DND-41 (cell line): ENCODE results near the gene TBC1D9.

ENCODE experiments used
- ATAC-seq: fragments of 200-7000 bp; cut with Tn5 transposase; 3 replicates; pipeline ENCODE4 v1.9.1; 2021; ENCODE audit warnings: low read depth; ENCODE audit not compliant: insufficient read depth
- DNase-seq: peaks from one replicate; pipeline ENCODE4 v3.0.0-alpha.2; 2020
- H2AFZ ChIP-seq: 2 replicates; pipeline ENCODE4 v1.6.0; 2012; ENCODE audit warnings: low read depth, low read length
- H3K27ac ChIP-seq: 2 replicates; pipeline ENCODE4 v1.5.1; 2012; ENCODE audit warnings: low read length, inconsistent platforms
- H3K27me3 ChIP-seq: fragments of 200-600 bp; sonication (generic); 2 replicates; pipeline ENCODE4 v1.6.0; 2012; ENCODE audit warnings: low read length, mild to moderate bottlenecking, inconsistent platforms; ENCODE audit not compliant: insufficient read depth, poor library complexity
- H3K36me3 ChIP-seq: 2 replicates; pipeline ENCODE4 v1.5.1; 2012; ENCODE audit warnings: low read length, inconsistent platforms; ENCODE audit not compliant: insufficient read depth
- H3K4me1 ChIP-seq: 2 replicates; pipeline ENCODE4 v1.5.1; 2012; ENCODE audit warnings: mild to moderate bottlenecking, low read length; ENCODE audit not compliant: insufficient read depth
- H3K4me2 ChIP-seq: 2 replicates; pipeline ENCODE4 v1.6.0; 2012; ENCODE audit warnings: mild to moderate bottlenecking, moderate library complexity, low read length, inconsistent platforms; ENCODE audit not compliant: insufficient read depth
- H3K4me3 ChIP-seq, 2 experiments: fragments of 200-600 bp in 1 of 2; shearing (Covaris generic) in 1 of 2; 2 replicates each; pipeline ENCODE4 v1.5.1; 2012 to 2016; ENCODE audit warnings: inconsistent platforms in 2 of 2, low read length in 2 of 2, mild to moderate bottlenecking in 2 of 2, low read depth in 1 of 2, moderate library complexity in 1 of 2
- H3K79me2 ChIP-seq: 2 replicates; pipeline ENCODE4 v1.6.0; 2012; ENCODE audit warnings: low read length, inconsistent platforms; ENCODE audit not compliant: insufficient read depth
- H3K9ac ChIP-seq: 2 replicates; pipeline ENCODE4 v1.6.0; 2012; ENCODE audit warnings: low read depth, mild to moderate bottlenecking, inconsistent platforms, low read length, moderate library complexity
- H3K9me3 ChIP-seq: 2 replicates; pipeline ENCODE4 v1.5.1; 2012; ENCODE audit warnings: low read length, moderate library complexity, mild to moderate bottlenecking, inconsistent platforms; ENCODE audit not compliant: insufficient read depth, severe bottlenecking
- H4K20me1 ChIP-seq: 2 replicates; pipeline ENCODE4 v1.6.0; 2012; ENCODE audit warnings: low read length; ENCODE audit not compliant: insufficient read depth
- EZH2 ChIP-seq: IDR thresholded peaks from 3 replicates; pipeline ENCODE4 v1.6.1; 2012; ENCODE audit warnings: borderline replicate concordance, low read depth, mild to moderate bottlenecking, moderate library complexity, low read length, inconsistent platforms; ENCODE audit not compliant: severe bottlenecking
- TF ChIP-seq, protein P1 (sequence below): IDR thresholded peaks from 2 replicates; pipeline ENCODE4 v1.5.1; 2012; ENCODE audit warnings: borderline replicate concordance, low read length, moderate library complexity, mild to moderate bottlenecking; ENCODE audit not compliant: poor library complexity, severe bottlenecking; ENCODE audit errors: extremely low read depth

The TBC1D9 gene

DNA sequence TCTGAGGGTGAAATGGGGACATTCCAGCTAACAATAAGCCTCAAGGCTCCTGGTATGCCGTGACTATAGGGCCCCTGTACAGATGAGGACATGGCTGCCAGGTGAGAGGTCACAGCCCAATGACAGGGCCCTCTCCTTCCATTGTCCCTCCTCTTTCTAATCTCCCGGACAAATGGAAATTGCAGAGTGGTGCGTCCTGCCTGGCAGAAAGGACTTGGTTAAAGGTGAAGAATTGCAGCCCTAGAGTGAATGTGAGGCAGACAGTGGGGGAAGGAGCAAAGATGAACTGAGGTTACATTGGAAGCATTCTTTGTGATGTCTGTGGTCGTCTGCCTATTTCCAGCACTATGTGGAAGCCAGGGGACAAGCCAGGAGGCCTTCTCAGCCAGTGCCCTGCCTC lies 180.7 kb downstream of the TBC1D9 start:
- TF ChIP-seq, protein P1, sequence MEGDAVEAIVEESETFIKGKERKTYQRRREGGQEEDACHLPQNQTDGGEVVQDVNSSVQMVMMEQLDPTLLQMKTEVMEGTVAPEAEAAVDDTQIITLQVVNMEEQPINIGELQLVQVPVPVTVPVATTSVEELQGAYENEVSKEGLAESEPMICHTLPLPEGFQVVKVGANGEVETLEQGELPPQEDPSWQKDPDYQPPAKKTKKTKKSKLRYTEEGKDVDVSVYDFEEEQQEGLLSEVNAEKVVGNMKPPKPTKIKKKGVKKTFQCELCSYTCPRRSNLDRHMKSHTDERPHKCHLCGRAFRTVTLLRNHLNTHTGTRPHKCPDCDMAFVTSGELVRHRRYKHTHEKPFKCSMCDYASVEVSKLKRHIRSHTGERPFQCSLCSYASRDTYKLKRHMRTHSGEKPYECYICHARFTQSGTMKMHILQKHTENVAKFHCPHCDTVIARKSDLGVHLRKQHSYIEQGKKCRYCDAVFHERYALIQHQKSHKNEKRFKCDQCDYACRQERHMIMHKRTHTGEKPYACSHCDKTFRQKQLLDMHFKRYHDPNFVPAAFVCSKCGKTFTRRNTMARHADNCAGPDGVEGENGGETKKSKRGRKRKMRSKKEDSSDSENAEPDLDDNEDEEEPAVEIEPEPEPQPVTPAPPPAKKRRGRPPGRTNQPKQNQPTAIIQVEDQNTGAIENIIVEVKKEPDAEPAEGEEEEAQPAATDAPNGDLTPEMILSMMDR = no peak
- TF ChIP-seq EZH2 = no peak
- Histone ChIP-seq H3K4me1 (no peaks in the 10 kb centered on the region), H3K9me3 (no peaks in the 10 kb centered on the region), H3K9ac (no peak overlapping the region), H3K4me3 (no peak overlapping the region), H3K4me2 (no peak overlapping the region), H2AFZ (no peak overlapping the region), H3K27ac (no peak overlapping the region), H3K79me2 (no peaks in the 10 kb centered on the region), H3K36me3 (no peaks in the 10 kb centered on the region), H3K27me3 (peaks cover 4% of the 10 kb centered on the region), H4K20me1 (no peaks in the 10 kb centered on the region)
- ATAC-seq = no peak
- DNase-seq = no peak

DNA sequence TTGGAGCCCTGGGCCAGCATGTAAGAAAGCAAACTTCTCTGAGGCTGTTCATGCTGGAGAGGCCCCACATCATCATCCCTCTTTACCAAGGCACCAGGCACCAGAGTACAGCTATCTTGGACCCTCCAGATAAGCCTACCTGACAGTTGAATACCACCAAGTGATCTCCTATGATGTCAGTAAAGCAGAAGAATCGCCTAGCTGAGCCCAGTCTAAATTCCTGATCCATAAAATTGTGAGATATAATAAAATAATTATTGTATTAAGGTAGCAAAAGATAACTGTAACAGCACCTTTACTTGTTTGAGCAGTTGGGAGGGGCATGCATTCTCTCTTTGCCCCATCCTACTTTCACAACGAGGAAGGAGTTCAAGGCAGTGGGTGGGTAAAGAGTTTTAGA lies 184.6 kb downstream of the TBC1D9 start:
- H3K9me3 ChIP-seq = no peaks in the 10 kb centered on the region
- TF ChIP-seq, protein P1 = no peak
- no peak for TF ChIP-seq EZH2
- DNase-seq (no peak), ATAC-seq (no peak)
- no peak overlapping the region for H3K4me3 ChIP-seq
- H3K4me2 ChIP-seq = no peak overlapping the region
- H4K20me1 ChIP-seq = no peaks in the 10 kb centered on the region
- no peak overlapping the region for H3K9ac ChIP-seq
- no peak overlapping the region for H3K27ac ChIP-seq
- H3K36me3 ChIP-seq = no peaks in the 10 kb centered on the region
- H3K27me3 ChIP-seq = peaks cover 4% of the 10 kb centered on the region
- no peaks in the 10 kb centered on the region for H3K4me1 ChIP-seq
- no peaks in the 10 kb centered on the region for H3K79me2 ChIP-seq
- no peak overlapping the region for H2AFZ ChIP-seq
